Breast epithelium (tissue), 4 donors: Measurements from ENCODE around the gene IGF2BP2. TPM values are rescaled to one million over a fixed set of nuclear protein-coding genes. Genes with fewer than 3 reads are reported as not detected.

Experiments
- DNase-seq, 2 donors: peaks; one replicate each; pipeline ENCODE4 v3.0.0-alpha.2; 2019; ENCODE audit warnings: low spot score in 2 of 2
- H3K27ac ChIP-seq, 2 donors: fragments of 200-600 bp; sonication (generic) in 1 of 2; one replicate each; pipeline ENCODE4 v1.5.1; 2016 to 2019; ENCODE audit warnings: mild to moderate bottlenecking in 1 of 2
- H3K27me3 ChIP-seq, 2 donors: fragments of 200-600 bp; sonication (generic) in 1 of 2; one replicate each; pipeline versions ENCODE4 v1.5.1 to v1.6.0; 2017 to 2019; ENCODE audit warnings: control low read depth in 1 of 2, mild to moderate bottlenecking in 1 of 2
- H3K36me3 ChIP-seq: fragments of 200-600 bp; one replicate; pipeline ENCODE4 v1.5.1; 2019
- H3K4me1 ChIP-seq, 2 donors: fragments of 200-600 bp; sonication (generic); one replicate each; pipeline ENCODE4 v1.5.1; 2016 to 2019; ENCODE audit warnings: control low read depth in 1 of 2
- H3K4me3 ChIP-seq, 3 donors: fragments of 200-600 bp; sonication (generic); 1 replicate in 2 of 3; 2 replicates in 1 of 3; pipeline ENCODE4 v1.5.1; 2016 to 2019; ENCODE audit warnings: mild to moderate bottlenecking in 3 of 3, moderate library complexity in 2 of 3
- H3K9me3 ChIP-seq, 2 donors: fragments of 200-600 bp; sonication (generic) in 1 of 2; one replicate each; pipeline ENCODE4 v1.5.1; 2016 to 2019; ENCODE audit warnings: control low read depth in 1 of 2
- CTCF ChIP-seq, 3 donors: fragments of 450-650 bp; IDR thresholded peaks; one replicate each; pipeline ENCODE4 v1.5.1; 2016 to 2017; ENCODE audit warnings: antibody characterized with exemption in 3 of 3, mild to moderate bottlenecking in 3 of 3, moderate library complexity in 3 of 3
- POLR2A ChIP-seq: fragments of 450-650 bp; IDR thresholded peaks from one replicate; pipeline ENCODE4 v1.6.1; 2016; ENCODE audit warnings: antibody characterized with exemption, mild to moderate bottlenecking, moderate library complexity
- POLR2AphosphoS5 ChIP-seq, 3 donors: sonication (generic); formaldehyde crosslinking; IDR thresholded peaks; one replicate each; pipeline ENCODE4 v1.6.1; 2017; ENCODE audit warnings: antibody characterized with exemption in 3 of 3
- intact Hi-C: fragments of 100-400 bp; cut with DNase I; formaldehyde crosslinking; loops from one replicate; pipeline ENCODE4 v1.15.1; 2023; ENCODE audit warnings: low total_unique reads
- total RNA-seq, 3 donors: library from RNA; depleted of rRNA; stranded (reverse); fragments of >200 nt; gene quantifications; one replicate each; pipeline ENCODE4 v1.1.0, GENCODE V29; 2016

The IGF2BP2 gene
- total RNA-seq, 3 donors from 2014 or later = 4.9 to 27.5 (median 23.8) TPM

GRCh38 chr3:185724251-185724650, 100.6 kb downstream of the IGF2BP2 start:
- intact Hi-C loops = no loop called here
- Histone ChIP-seq H3K36me3 (no peaks in the 10 kb centered on the region), H3K27ac (no peak overlapping the region), H3K9me3 (no peaks in the 10 kb centered on the region), H3K27me3 (no peaks in the 10 kb centered on the region), H3K4me1 (no peaks in the 10 kb centered on the region), H3K4me3 (no peak overlapping the region)
- no peak for DNase-seq
- no peak for TF ChIP-seq CTCF (IDR thresholded peaks at IDR 0.05)
- no peak for TF ChIP-seq POLR2AphosphoS5 (IDR thresholded peaks at IDR 0.05)
- TF ChIP-seq POLR2A = no peak

- intact Hi-C loops = no loop called here
- H3K27ac ChIP-seq = no peak overlapping the region
These were observed 102.0 kb downstream of the IGF2BP2 start for GRCh38 chr3:185722881-185723280.

GRCh38 chr3:185721970-185722369, 102.9 kb downstream of the IGF2BP2 start:
- no peaks in the 10 kb centered on the region for H3K27me3 ChIP-seq
- intact Hi-C loops = no loop called here
- H3K9me3 ChIP-seq = no peaks in the 10 kb centered on the region
- no peak for DNase-seq
- no peak overlapping the region for H3K4me3 ChIP-seq
- no peak for TF ChIP-seq POLR2AphosphoS5 (IDR thresholded peaks at IDR 0.05)
- no peak for TF ChIP-seq CTCF (IDR thresholded peaks at IDR 0.05)
- no peak for TF ChIP-seq POLR2A
- no peaks in the 10 kb centered on the region for H3K36me3 ChIP-seq
- no peak overlapping the region for H3K27ac ChIP-seq
- H3K4me1 ChIP-seq = no peaks in the 10 kb centered on the region

More at GRCh38 chr3:185722881-185723280, 102.0 kb downstream of the IGF2BP2 start:
- no peaks in the 10 kb centered on the region for H3K4me1 ChIP-seq
- H3K9me3 ChIP-seq = no peaks in the 10 kb centered on the region
- DNase-seq = no peak
- no peak overlapping the region for H3K4me3 ChIP-seq
- H3K36me3 ChIP-seq = no peaks in the 10 kb centered on the region
- TF ChIP-seq POLR2AphosphoS5 (IDR thresholded peaks at IDR 0.05) (no peak), POLR2A (no peak), CTCF (IDR thresholded peaks at IDR 0.05) (no peak)
- H3K27me3 ChIP-seq = no peaks in the 10 kb centered on the region

- Histone ChIP-seq H3K9me3 (no peaks in the 10 kb centered on the region), H3K4me3 (no peak overlapping the region), H3K4me1 (no peaks in the 10 kb centered on the region), H3K27me3 (no peaks in the 10 kb centered on the region), H3K36me3 (no peaks in the 10 kb centered on the region), H3K27ac (no peak overlapping the region)
- TF ChIP-seq POLR2AphosphoS5 (IDR thresholded peaks at IDR 0.05) (no peak), CTCF (IDR thresholded peaks at IDR 0.05) (no peak), POLR2A (no peak)
- intact Hi-C loops = no loop called here
- no peak for DNase-seq
These were observed 104.5 kb downstream of the IGF2BP2 start for GRCh38 chr3:185720326-185720725.

- intact Hi-C loops = no loop called here
These were observed 105.9 kb downstream of the IGF2BP2 start for GRCh38 chr3:185718736-185719593.

More at GRCh38 chr3:185718736-185719593, 105.9 kb downstream of the IGF2BP2 start:
- no peak overlapping the region for H3K27ac ChIP-seq
- H3K4me1 ChIP-seq = no peaks in the 10 kb centered on the region
- TF ChIP-seq POLR2A = no peak
- no peak for TF ChIP-seq CTCF (IDR thresholded peaks at IDR 0.05)
- no peak for TF ChIP-seq POLR2AphosphoS5 (IDR thresholded peaks at IDR 0.05)
- DNase-seq = no peak
- H3K27me3 ChIP-seq = no peaks in the 10 kb centered on the region
- no peaks in the 10 kb centered on the region for H3K36me3 ChIP-seq
- H3K9me3 ChIP-seq = no peaks in the 10 kb centered on the region
- no peak overlapping the region for H3K4me3 ChIP-seq
